HG02642 (cell line): Measurements from ENCODE around the gene EXOC6B.
"Not testable (repeated sequence)": the region's sequence is repeated elsewhere in the genome, so short reads cannot be mapped to it uniquely, and the experiment has no call there.

Source experiments
- ATAC-seq: cut with Tn5 transposase; IDR thresholded peaks from one replicate; pipeline ENCODE4 v1.9.1; 2021; ENCODE audit warnings: mild to moderate bottlenecking; ENCODE audit not compliant: unreplicated experiment, poor library complexity

Gene EXOC6B

GRCh38 chr2:72629062-72629461, 196.8 kb downstream of the EXOC6B start:
- no peak for ATAC-seq

DNA sequence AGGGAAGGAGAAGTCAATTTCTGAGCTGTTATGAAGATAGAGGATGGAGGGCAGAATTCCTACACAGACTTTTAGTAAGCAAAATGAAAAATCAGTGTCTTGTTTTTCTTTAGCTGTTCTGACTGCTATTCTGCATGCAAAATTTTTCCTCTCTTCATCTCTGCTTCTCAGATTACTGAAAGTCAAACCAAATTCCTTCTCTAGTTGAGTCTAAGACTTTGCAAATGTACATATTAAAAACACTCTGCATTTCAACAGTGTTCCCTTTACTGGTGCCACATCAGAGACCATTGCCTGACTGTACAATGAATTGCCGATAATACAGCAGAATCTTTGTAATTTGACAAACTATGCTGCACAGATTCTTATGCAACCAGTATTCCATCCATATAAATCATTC, 198.8 kb downstream of the EXOC6B start:
- ATAC-seq = no peak

DNA sequence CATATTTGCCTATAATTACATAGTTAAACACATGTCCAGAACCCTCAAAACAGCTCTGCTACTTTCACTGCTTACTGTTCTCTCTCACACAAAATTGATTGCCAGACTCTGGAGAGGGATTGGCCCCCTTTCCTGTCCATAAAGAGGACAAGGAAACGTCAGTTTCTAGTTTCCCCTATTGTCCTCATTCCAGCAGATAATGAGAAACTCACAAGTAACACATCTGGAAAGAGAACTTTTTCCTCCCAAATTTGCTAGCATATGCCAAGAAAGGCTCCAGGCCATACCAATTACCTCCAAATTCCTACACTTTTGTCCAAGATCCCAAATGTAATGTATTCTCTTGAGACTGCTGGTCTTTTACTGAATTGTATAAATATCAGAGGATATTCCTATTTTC, 200.5 kb downstream of the EXOC6B start:
- ATAC-seq = no peak

DNA sequence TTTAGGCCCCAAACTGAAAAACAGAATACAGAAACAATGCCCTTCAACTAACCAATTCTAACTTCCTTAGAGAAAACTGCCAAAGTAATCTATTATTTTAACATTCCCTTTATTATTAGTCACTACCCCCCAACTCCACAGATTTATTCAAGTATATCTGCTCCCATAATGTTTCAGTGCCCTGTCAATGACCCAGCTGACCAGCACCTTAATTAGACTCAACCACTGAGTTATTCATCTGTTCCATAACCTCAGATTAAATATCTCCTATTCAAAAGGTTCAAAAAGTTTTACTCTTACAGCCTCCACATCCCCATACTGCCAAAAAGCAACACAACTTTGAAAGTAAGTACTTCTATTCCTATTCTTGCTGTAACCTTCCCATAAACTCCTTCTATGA, 202.4 kb downstream of the EXOC6B start:
- no peak for ATAC-seq

DNA sequence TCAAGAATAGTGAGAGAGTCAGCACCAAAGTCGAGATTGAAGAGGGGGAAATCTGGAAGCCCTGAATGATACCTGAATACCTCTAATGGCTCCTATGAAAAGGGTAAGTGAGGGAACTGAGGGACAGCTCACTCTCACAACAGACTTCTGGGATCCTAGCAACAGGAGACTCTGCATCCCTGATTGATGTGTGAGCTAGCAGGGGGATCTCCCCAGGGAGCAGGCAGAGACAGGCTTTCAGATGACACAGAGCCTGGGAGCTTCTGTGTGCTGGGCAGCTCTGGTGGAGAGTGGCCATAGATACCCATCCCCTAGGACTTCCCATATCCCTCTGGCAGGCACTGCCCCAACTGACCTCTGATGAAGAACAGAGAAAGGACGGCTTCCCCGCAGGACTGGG, 206.2 kb downstream of the EXOC6B start:
- no peak for ATAC-seq

DNA sequence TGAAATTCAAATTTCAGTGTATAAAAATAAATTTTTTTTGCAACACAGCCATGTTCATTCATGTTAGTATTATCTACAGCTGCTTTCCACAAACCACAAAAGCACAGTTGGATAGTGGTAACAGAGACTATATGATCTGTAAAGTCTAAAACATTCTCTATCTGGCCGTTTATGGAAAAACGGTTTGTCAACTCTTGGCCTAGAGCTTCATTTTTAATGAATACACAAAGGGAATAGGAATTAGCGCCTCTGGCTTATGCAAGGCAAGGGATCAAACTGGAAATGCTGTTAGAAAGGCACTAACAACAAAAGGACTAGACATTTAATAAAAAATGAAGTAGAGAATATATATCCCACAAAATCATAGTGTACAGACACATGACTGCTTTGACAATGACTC, 211.9 kb downstream of the EXOC6B start:
- ATAC-seq = no peak

- no peak for ATAC-seq
Measured at GRCh38 chr2:72612614-72613160, 213.1 kb downstream of the EXOC6B start.

GRCh38 chr2:72607189-72607588, 218.6 kb downstream of the EXOC6B start:
- ATAC-seq = no peak

DNA sequence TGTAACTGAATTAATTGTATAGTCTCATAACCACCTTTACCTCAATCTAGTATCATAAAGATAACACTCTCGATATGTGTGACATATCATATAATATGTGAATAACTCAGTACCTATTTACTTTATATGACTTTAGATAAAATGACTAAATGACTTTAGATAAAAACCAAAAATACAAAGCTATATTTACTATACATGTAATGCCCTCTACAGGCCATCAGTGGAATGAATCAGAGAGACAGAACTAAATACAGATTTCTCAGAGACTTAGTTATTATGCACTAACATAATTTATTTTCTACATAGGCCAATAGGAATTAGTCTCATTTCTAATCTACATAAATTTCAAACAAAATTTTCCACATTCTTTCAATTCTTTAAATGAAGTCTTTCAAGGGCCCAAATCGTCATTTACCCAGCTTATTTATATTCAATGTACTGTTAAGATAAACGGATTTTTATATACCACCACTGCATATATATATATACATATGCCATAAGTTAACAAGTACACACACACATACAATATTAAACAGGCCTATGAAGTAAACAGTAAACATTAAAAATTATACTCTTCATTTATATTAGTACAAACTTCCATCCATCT, 219.9 kb downstream of the EXOC6B start:
- no peak for ATAC-seq

DNA sequence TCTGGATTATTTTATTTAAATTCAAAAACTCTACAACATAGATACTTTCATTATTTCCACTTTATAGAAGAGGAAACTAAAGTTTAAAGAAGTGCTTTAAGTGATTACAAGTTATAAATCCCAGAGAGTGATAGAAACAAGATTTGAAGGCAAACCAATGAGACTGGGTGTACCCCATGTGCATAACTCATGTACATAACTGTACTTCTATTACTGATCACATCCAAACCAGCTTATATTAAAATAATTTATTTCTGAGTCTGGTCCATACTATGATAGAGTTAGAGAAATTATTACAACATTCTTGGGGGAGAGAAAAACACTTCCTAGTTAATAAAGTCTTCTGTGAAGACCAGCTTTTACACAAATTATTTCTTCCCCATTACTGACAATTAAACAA, 221.4 kb downstream of the EXOC6B start:
- no peak for ATAC-seq

GRCh38 chr2:72603481-72603880, 222.4 kb downstream of the EXOC6B start:
- no peak for ATAC-seq

- ATAC-seq = no peak
Measured at GRCh38 chr2:72602711-72603110, 223.1 kb downstream of the EXOC6B start.

DNA sequence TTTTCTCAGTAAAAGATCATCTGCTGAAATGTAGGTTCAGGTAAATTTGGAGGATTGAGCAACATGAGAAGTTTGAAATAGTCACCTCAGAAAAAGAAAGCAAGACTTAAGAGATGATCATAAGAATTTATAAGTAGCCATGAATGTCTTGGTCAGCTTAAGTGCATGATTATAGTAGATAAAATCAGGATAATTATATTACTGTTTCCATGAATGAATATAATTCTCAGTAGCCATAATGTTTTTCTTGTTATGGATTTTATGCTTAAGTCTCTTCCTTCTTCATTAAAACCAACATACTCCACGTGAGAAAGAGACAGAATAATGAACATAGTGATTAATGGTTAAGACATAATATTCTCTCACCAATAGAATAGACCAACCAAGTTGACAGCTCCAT, 223.7 kb downstream of the EXOC6B start:
- ATAC-seq = no peak

- not testable (repeated sequence) for ATAC-seq
Measured at GRCh38 chr2:72583836-72584235, 242.0 kb downstream of the EXOC6B start.

DNA sequence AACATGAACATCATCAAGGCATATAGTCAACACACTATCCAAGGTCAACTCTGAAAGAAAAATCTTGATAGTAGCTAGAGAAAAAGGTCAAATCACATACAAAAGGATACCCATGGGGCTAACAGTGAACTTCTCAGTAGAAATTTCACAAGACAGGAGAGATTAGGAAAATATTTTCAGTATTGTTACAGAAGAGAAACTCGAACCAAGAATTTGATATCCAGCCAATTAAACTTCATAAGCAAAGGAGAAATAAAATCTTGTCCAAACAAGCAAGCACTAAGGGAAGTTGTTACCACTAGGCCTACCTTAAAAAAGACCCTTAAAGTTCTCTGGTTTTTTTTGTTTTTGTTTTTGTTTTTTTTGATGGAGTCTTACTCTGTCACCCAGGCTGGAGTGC, 242.5 kb downstream of the EXOC6B start:
- no peak for ATAC-seq

DNA sequence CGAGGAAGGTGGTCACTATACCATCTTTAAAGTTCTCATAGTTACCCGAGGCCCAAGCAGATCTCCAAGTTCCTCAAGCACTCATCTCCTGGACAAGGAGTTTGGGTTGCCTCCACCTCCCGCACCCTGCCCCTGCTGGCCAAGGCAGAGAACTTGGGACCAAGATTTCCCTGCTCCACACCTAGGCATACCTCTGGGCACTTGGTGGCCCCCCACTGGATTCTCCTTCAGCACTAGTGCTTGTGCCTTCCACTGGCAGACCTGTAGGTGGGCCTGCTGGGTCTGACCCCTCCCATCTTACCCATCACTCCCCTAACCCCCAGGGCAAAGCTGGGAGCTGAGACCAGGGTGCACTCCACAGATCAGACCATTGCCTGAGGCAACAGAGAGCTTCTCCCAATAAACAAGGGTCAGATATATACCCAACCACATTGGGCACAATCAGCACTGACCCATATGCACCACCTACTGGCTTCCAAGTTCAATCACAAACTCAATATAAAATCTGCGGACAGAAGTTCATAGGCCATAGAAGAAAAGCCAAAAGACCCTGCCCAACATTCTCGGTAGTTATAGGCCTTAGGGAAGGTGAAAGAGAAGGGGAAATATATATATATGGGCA, 244.2 kb downstream of the EXOC6B start:
- ATAC-seq = no peak

- no peak for ATAC-seq
Measured at GRCh38 chr2:72579591-72580180, 246.1 kb downstream of the EXOC6B start.

DNA sequence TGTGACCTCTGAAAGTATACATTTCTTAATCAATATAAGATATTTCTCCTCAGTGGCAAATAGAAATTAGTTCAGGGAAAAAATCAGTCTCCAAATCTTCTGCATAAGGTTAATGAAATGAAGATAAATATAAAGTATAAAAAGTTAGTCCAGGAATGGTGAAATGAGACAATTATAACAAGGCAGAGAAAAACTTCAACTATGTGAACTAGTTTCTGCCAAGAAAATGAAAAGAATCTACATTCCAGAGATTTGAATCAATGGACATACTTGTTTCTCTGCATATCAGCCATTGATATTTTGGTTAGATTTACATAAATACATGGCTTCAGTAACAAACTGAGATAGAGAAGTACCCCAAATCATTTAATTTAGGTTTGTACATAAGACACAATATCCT, 249.0 kb downstream of the EXOC6B start:
- no peak for ATAC-seq

DNA sequence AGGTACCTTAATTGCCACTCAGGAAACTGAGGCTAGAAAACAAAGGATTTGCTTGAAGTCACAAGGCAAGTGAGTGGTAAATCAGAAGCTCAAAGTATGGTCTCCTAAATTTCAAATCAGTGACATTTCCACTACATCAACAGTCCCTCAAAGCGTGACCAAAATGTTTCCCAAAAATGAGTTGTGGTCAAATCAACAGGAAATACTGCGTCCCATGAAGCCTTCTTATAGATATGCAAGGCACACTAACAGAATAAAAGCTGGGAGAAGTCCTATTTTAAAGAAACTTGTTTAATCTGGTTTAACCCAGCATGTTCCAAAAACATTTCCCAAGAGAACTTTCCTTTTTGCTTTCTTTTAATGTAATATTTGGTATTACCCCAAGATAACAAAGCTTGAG, 249.4 kb downstream of the EXOC6B start:
- ATAC-seq = no peak

DNA sequence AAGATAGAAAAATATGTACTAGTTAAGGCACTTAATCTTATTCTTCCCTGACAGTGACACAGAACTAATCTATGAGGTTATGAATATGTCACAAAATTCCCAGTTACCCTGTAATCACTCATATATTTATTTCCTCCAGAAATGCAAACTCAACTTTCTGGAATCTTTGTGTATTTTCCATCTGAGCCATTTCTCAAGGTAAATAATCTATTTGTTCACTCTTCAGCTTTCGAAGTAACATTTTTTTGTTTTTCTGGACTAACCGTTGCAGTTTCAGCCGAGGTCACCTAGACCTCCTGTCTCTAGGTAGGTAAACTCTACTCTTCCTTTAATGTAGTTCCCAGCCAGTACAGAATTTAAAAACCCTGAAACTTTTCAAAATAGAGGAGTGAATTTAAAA, 250.9 kb downstream of the EXOC6B start:
- no peak for ATAC-seq

GRCh38 chr2:72573232-72573631, 252.6 kb downstream of the EXOC6B start:
- ATAC-seq = no peak

DNA sequence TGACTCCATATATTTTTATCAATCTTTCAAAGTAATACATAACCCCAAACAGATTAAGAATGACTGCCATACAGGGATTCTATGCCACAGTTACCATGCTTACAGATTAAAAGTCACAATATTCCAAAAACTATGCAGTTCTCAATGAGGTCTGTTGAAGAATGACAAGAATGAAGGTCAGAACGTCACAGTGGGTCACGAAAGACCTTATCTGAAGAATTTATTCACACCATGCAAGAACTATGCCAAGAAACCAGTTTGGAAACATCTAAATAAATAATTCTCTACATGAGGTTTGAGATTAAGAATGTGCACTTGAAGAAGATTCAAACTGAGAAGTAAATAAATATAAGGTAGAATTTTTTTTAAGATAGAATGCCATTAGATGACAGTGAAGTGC, 253.3 kb downstream of the EXOC6B start:
- no peak for ATAC-seq
